HepG2 (cell line): ENCODE data around the gene RNF17. TPM values are rescaled to one million over a fixed set of nuclear protein-coding genes. Genes with fewer than 3 reads are reported as not detected.

Experiments used
- ATAC-seq: fragments of 200-7000 bp; cut with Tn5 transposase; 3 replicates; pipeline ENCODE4 v1.9.1; 2020; ENCODE audit warnings: mild to moderate bottlenecking, moderate library complexity
- BruUV-seq: library from RNA; stranded (reverse); fragments of 400-500 nt; replicated peaks from 2 replicates; lab custom pipeline; 2021; lab: Mats Ljungman, UMichigan
- CTCF ChIA-PET: fragments of 300-600 bp; formaldehyde crosslinking; extraction: SDS; loops from one replicate; lab custom pipeline; 2021; ENCODE audit warnings: low total read pairs, inconsistent platforms, low intra/inter-chr PET ratio; lab: Yijun Ruan, JAX
- POLR2A ChIA-PET: fragments of 350-600 bp; sonication (Branson Sonifier 250); formaldehyde crosslinking; loops from one replicate; lab custom pipeline; 2020; ENCODE audit warnings: antibody characterized with exemption, inconsistent platforms; lab: Yijun Ruan, JAX
- DNase-seq: peaks from one replicate; pipeline ENCODE4 v3.0.0-alpha.2; 2015; ENCODE audit warnings: low spot score
- FAIRE-seq: peaks from 3 replicates; lab custom pipeline; 2011; peaks lifted over from hg19 to GRCh38; lab: Jason Lieb, UNC
- H2AFZ ChIP-seq: one replicate; pipeline ENCODE4 v1.6.1; 2011; ENCODE audit warnings: low read length, inconsistent platforms
- H3K27ac ChIP-seq: fragments of 300-600 bp; 3 replicates; pipeline ENCODE4 v1.8.0; 2011; ENCODE audit warnings: mixed run types, mild to moderate bottlenecking, mixed read lengths, low read length, inconsistent platforms; ENCODE audit not compliant: insufficient read depth; ENCODE audit errors: extremely low read length
- H3K27me3 ChIP-seq, 2 experiments: fragments of 200-600 bp in 1 of 2; 2 replicates in 1 of 2; 3 replicates in 1 of 2; pipeline versions ENCODE4 v1.6.0 to v1.8.0; 2011; ENCODE audit warnings: low read length in 2 of 2, mild to moderate bottlenecking in 2 of 2, moderate library complexity in 2 of 2, inconsistent platforms in 1 of 2; ENCODE audit not compliant: insufficient read depth in 2 of 2, control insufficient read depth in 1 of 2
- H3K36me3 ChIP-seq, 2 experiments: fragments of 200-600 bp in 1 of 2; replicated peaks in 1 of 2; 2 replicates in 1 of 2; 3 replicates in 1 of 2; pipeline versions ENCODE4 v1.5.1 to v1.8.0; 2011; ENCODE audit warnings: low read length in 2 of 2, inconsistent platforms in 1 of 2; ENCODE audit not compliant: insufficient read depth in 2 of 2, control insufficient read depth in 1 of 2
- H3K4me1 ChIP-seq: 2 replicates; pipeline ENCODE4 v1.5.1; 2012; ENCODE audit warnings: low read length, inconsistent platforms; ENCODE audit not compliant: insufficient read depth
- H3K4me2 ChIP-seq: 2 replicates; pipeline ENCODE4 v1.6.0; 2011; ENCODE audit warnings: low read depth, low read length, inconsistent platforms
- H3K4me3 ChIP-seq, 3 experiments: fragments of 200-600 bp in 1 of 3; sonication (generic), shearing (Covaris generic) in 1 of 3; replicated peaks in 1 of 3; 2 replicates each; pipeline ENCODE4 v1.5.1; 2011 to 2016; ENCODE audit warnings: low read length in 3 of 3, inconsistent platforms in 2 of 3, low read depth in 2 of 3, mild to moderate bottlenecking in 2 of 3, control low read depth in 1 of 3, mixed read lengths in 1 of 3; ENCODE audit not compliant: insufficient read depth in 1 of 3
- H3K79me2 ChIP-seq: one replicate; pipeline ENCODE4 v1.6.1; 2011; ENCODE audit warnings: low read length, inconsistent platforms; ENCODE audit not compliant: insufficient read depth
- H3K9ac ChIP-seq: 2 replicates; pipeline ENCODE4 v1.6.0; 2011; ENCODE audit warnings: mild to moderate bottlenecking, low read depth, low read length, inconsistent platforms; ENCODE audit not compliant: insufficient read depth
- H3K9me3 ChIP-seq: 2 replicates; pipeline ENCODE4 v1.5.1; 2012; ENCODE audit warnings: mild to moderate bottlenecking, low read length
- H4K20me1 ChIP-seq: 2 replicates; pipeline ENCODE4 v1.6.0; 2011; ENCODE audit warnings: inconsistent platforms, mild to moderate bottlenecking, low read length, moderate library complexity; ENCODE audit not compliant: insufficient read depth
- GTF3A ChIP-seq: sonication (generic); formaldehyde crosslinking; conservative IDR thresholded peaks from 2 replicates; pipeline ENCODE4 v1.4.0; 2020; ENCODE audit warnings: mild to moderate bottlenecking, missing genetic modification reagents
- HOXA3 ChIP-seq: sonication (generic); formaldehyde crosslinking; IDR thresholded peaks from 2 replicates; pipeline ENCODE4 v1.5.0; 2020; ENCODE audit warnings: missing genetic modification reagents
- RBFOX2 ChIP-seq: fragments of 200-400 bp; formaldehyde crosslinking; IDR thresholded peaks from 2 replicates; pipeline ENCODE4 v1.6.1; 2017; ENCODE audit warnings: low read depth, mild to moderate bottlenecking, low read length
- SPEN ChIP-seq: sonication (generic); formaldehyde crosslinking; IDR thresholded peaks from 2 replicates; pipeline ENCODE4 v1.5.1; 2020; ENCODE audit warnings: low read depth, mild to moderate bottlenecking, missing genetic modification reagents
- TSC22D2 ChIP-seq: sonication (generic); formaldehyde crosslinking; IDR thresholded peaks from 2 replicates; pipeline ENCODE4 v1.5.1; 2020; ENCODE audit warnings: missing genetic modification reagents, mild to moderate bottlenecking, borderline replicate concordance
- ZNF557 ChIP-seq: sonication (generic); formaldehyde crosslinking; IDR thresholded peaks from 2 replicates; pipeline ENCODE4 v1.4.0; 2020; ENCODE audit warnings: missing genetic modification reagents
- ZNF597 ChIP-seq: sonication (generic); formaldehyde crosslinking; IDR thresholded peaks from 2 replicates; pipeline ENCODE4 v1.5.0; 2020; ENCODE audit warnings: missing genetic modification reagents
- ZNF772 ChIP-seq: sonication (generic); formaldehyde crosslinking; IDR thresholded peaks from 2 replicates; pipeline ENCODE4 v1.5.0; 2020; ENCODE audit warnings: mild to moderate bottlenecking, missing genetic modification reagents
- ZNF773 ChIP-seq: sonication (generic); formaldehyde crosslinking; IDR thresholded peaks from 2 replicates; pipeline ENCODE4 v1.4.0; 2020; ENCODE audit warnings: missing genetic modification reagents, borderline replicate concordance
- WGBS: methylation state at CpG from one replicate; pipeline ENCODE4 v1.1.6; 2017; ENCODE audit warnings: low lambda C conversion rate; 5-methylcytosine and 5-hydroxymethylcytosine counted together
- in situ Hi-C: cut with HindIII; loops from 2 replicates; pipeline ENCODE4 v1.10.0; 2017; ENCODE audit warnings: low pct_unique_long_range_greater_than_20kb; ENCODE audit not compliant: extremely low pct_ligation_motif_present
- intact Hi-C: fragments of 100-400 bp; cut with micrococcal nuclease; formaldehyde crosslinking; loops from one replicate; pipeline ENCODE4 v1.10.0; 2022; ENCODE audit not compliant: unreplicated experiment
- polyA plus RNA-seq, 8 experiments: library from polyadenylated mRNA; depleted of rRNA in 3 of 8; stranded (reverse) in 7 of 8; unstranded in 1 of 8; fragments of >200 nt; fragmentation: Illumina TruSeq in 4 of 8; extraction: Trizol in 4 of 8; gene quantifications; 2 replicates each; pipeline versions ENCODE4 v1.2.1 to v1.2.3, GENCODE V29; 2011 to 2016; ENCODE audit warnings: low read depth in 4 of 8, missing spikeins in 1 of 8, mixed read lengths in 1 of 8; ENCODE audit not compliant: insufficient read depth in 1 of 8
- total RNA-seq, 5 experiments: library from RNA; depleted of rRNA; stranded (reverse); fragments of >200 nt; fragmentation: Illumina TruSeq; extraction: Trizol; gene quantifications; 2 replicates each; pipeline ENCODE4 v1.2.3, GENCODE V29; 2016; ENCODE audit warnings: low read depth in 1 of 5
- TF ChIP-seq, protein P1 (sequence below): sonication (generic); formaldehyde crosslinking; IDR thresholded peaks from 2 replicates; pipeline ENCODE4 v1.5.0; 2020; ENCODE audit warnings: mild to moderate bottlenecking, missing genetic modification reagents

RNF17 gene
- total and polyA plus RNA-seq, 2 of the 13 experiments (the other 11 are each of a cell fraction or from before 2014, with no cell fraction given): not detected

DNA sequence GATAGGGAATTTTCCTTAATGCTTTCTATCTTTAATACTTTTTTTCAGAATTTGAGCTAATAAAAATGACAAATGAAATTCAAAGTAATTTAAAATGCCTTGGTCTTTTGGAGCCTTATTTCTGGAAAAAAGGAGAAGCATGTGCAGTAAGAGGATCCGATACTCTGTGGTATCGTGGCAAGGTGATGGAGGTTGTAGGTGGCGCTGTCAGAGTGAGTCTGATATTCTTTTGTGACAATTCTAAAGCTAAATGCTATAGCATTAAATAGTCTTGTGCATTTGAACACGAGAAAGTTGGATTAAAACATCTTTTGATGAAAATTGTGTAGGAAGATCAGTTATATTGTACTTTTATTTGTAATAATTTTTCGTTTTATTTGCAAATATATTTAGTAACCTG lies 95.0 kb downstream of the RNF17 start:
- no peaks in the 10 kb centered on the region for H4K20me1 ChIP-seq
- H3K36me3 ChIP-seq: no peaks in the 10 kb centered on the region
- POLR2A ChIA-PET: no interaction called here
- no peak for ATAC-seq
- H3K4me1 ChIP-seq: no peaks in the 10 kb centered on the region
- intact Hi-C loops (no loop called here), in situ Hi-C loops (no loop called here)
- no peak overlapping the region for H3K4me3 ChIP-seq
- H3K27me3 ChIP-seq: peaks cover 0 to 3% of the 10 kb centered on the region in 2 experiments; a peak in 2 of 5 replicates
- CTCF ChIA-PET: no interaction called here
- TF ChIP-seq GTF3A (CRISPR knock-in tag): no peak
- TF ChIP-seq, protein P1, sequence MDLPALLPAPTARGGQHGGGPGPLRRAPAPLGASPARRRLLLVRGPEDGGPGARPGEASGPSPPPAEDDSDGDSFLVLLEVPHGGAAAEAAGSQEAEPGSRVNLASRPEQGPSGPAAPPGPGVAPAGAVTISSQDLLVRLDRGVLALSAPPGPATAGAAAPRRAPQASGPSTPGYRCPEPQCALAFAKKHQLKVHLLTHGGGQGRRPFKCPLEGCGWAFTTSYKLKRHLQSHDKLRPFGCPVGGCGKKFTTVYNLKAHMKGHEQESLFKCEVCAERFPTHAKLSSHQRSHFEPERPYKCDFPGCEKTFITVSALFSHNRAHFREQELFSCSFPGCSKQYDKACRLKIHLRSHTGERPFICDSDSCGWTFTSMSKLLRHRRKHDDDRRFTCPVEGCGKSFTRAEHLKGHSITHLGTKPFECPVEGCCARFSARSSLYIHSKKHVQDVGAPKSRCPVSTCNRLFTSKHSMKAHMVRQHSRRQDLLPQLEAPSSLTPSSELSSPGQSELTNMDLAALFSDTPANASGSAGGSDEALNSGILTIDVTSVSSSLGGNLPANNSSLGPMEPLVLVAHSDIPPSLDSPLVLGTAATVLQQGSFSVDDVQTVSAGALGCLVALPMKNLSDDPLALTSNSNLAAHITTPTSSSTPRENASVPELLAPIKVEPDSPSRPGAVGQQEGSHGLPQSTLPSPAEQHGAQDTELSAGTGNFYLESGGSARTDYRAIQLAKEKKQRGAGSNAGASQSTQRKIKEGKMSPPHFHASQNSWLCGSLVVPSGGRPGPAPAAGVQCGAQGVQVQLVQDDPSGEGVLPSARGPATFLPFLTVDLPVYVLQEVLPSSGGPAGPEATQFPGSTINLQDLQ (CRISPR knock-in tag): no peak
- TF ChIP-seq ZNF772 (CRISPR knock-in tag): no peak
- no peak for TF ChIP-seq SPEN (CRISPR knock-in tag)
- no peaks in the 10 kb centered on the region for H3K79me2 ChIP-seq
- DNase-seq: no peak
- no TSS peak for BruUV-seq
- H3K9me3 ChIP-seq: no peaks in the 10 kb centered on the region
- H2AFZ ChIP-seq: no peak overlapping the region
- no peak overlapping the region for H3K9ac ChIP-seq
- 5% methylated on average over 5 of the region's 5 CpGs for WGBS
- no peak overlapping the region for H3K4me2 ChIP-seq
- FAIRE-seq: no peak
- no peak overlapping the region for H3K27ac ChIP-seq

DNA sequence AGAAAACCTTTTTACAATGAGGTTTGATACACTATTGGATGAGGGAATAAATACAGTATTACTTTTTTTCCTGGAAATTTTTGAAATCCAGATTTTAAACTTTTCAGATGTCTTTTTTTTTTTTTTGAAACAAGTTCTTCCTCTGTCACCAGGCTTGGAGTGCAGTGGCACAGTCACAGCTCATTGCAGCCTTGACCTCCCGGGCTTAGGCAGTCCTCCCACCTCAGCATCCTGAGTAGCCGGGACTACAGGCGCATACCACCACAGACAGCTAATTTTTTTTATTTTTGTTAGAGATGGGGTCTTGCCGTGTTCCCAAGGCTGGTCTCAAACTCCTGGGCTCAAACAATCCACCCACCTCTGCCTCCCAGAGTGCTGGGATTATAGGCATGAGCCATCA lies 96.8 kb downstream of the RNF17 start:
- Histone ChIP-seq H3K4me3 (no peak overlapping the region), H3K9ac (no peak overlapping the region), H3K4me2 (no peak overlapping the region), H3K79me2 (no peaks in the 10 kb centered on the region), H3K9me3 (no peaks in the 10 kb centered on the region), H3K36me3 (no peaks in the 10 kb centered on the region), H4K20me1 (no peaks in the 10 kb centered on the region), H2AFZ (no peak overlapping the region), H3K27ac (no peak overlapping the region), H3K27me3 (peaks cover 0 to 3% of the 10 kb centered on the region in 2 experiments; a peak in 2 of 5 replicates), H3K4me1 (no peaks in the 10 kb centered on the region)
- intact Hi-C loops: no loop called here
- TF ChIP-seq ZNF773 (CRISPR knock-in tag) (no peak), HOXA3 (CRISPR knock-in tag) (no peak), ZNF597 (CRISPR knock-in tag) (no peak), RBFOX2 (no peak), TSC22D2 (CRISPR knock-in tag) (no peak), ZNF557 (CRISPR knock-in tag) (no peak)
- ChIA-PET POLR2A (no interaction called here), CTCF (no interaction called here)
- WGBS: 0% methylated on average over 4 of the region's 4 CpGs
- no peak for DNase-seq
- FAIRE-seq: no peak
- in situ Hi-C loops: no loop called here
- no peak for ATAC-seq
- no TSS peak for BruUV-seq
